Measurements from ENCODE around the gene GRID2.

GRID2 gene

DNA sequence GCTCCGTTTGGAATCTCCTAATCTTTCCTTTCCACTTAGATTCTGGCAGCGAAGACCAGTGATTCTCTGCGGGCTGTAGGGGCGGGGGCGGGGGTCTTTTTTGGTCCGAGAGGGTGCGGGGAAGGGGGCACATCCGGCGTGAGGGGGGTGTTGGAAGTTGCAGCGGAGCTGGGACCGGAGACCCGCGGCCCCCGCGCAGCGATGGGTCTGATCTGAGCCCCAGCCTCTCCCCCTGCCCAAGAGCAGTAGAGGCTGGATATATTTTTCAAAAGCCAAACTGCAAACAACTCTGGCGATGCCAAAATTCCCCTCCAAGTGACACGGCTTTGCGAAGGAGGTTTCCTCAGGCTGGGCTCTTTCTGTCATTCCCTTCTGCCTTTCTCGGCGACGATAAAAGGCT is 355 bp downstream of the GRID2 start:
- Histone ChIP-seq H3K4me3 (ENCODE audit: low read depth in 1 of 5, low read length in 5 of 5) (peak overlapping the region in 2 of 5 donors; percentile 44 to 50), H3K27me3 (ENCODE audit: control insufficient read depth in 5 of 5, insufficient read depth in 4 of 5, low read length in 5 of 5) (peaks cover 17 to 39% (median 21%) of the 10 kb centered on the region in 5 donors)

DNA sequence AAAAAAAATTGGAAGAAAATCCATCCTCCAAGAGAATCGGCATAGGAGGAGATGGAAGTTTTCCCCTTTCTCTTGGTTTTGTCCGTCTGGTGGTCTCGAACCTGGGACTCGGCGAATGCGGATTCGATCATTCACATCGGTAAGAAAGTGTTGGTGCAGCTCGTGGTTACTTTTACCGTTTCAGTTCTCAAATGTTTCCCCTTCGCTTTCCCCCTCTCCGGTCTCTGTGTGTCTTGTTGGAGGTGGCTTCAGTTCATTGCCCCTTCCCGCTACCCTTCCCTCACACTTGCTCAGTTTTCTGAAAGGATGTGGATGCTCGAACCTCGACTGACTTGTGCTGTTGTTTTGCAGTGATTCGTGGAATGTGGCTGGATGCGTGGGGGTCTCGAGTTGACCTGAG is 840 bp downstream of the GRID2 start:
- H3K36me3 ChIP-seq (ENCODE audit: control insufficient read depth in 5 of 5, insufficient read depth in 5 of 5, low read length in 5 of 5) = no peaks in the 10 kb centered on the region
- H3K27ac ChIP-seq (ENCODE audit: low read depth, low read length) = no peak overlapping the region
- H3K4me3 ChIP-seq (ENCODE audit: low read depth in 1 of 5, low read length in 5 of 5) = peak overlapping the region in 3 of 5 donors; percentile 29 to 50 (median 37)
- H3K4me1 ChIP-seq (ENCODE audit: control insufficient read depth in 5 of 5, insufficient read depth in 5 of 5, low read length in 5 of 5) = peaks cover 2 to 27% (median 26%) of the 10 kb centered on the region in 5 donors
- no peaks in the 10 kb centered on the region for H3K9me3 ChIP-seq (ENCODE audit: control insufficient read depth in 5 of 5, low read length in 5 of 5)
- H3K9ac ChIP-seq (ENCODE audit: low read length in 5 of 5) = no peak overlapping the region
- H3K27me3 ChIP-seq (ENCODE audit: control insufficient read depth in 5 of 5, insufficient read depth in 4 of 5, low read length in 5 of 5) = peaks cover 17 to 39% (median 21%) of the 10 kb centered on the region in 5 donors

More for the DNA sequence above, 355 bp downstream of the GRID2 start:
- H3K9me3 ChIP-seq (ENCODE audit: control insufficient read depth in 5 of 5, low read length in 5 of 5) = no peaks in the 10 kb centered on the region
- peaks cover 2 to 27% (median 26%) of the 10 kb centered on the region in 5 donors for H3K4me1 ChIP-seq (ENCODE audit: control insufficient read depth in 5 of 5, insufficient read depth in 5 of 5, low read length in 5 of 5)
- no peaks in the 10 kb centered on the region for H3K36me3 ChIP-seq (ENCODE audit: control insufficient read depth in 5 of 5, insufficient read depth in 5 of 5, low read length in 5 of 5)
- H3K9ac ChIP-seq (ENCODE audit: low read length in 5 of 5) = no peak overlapping the region
- H3K27ac ChIP-seq (ENCODE audit: low read depth, low read length) = no peak overlapping the region

DNA sequence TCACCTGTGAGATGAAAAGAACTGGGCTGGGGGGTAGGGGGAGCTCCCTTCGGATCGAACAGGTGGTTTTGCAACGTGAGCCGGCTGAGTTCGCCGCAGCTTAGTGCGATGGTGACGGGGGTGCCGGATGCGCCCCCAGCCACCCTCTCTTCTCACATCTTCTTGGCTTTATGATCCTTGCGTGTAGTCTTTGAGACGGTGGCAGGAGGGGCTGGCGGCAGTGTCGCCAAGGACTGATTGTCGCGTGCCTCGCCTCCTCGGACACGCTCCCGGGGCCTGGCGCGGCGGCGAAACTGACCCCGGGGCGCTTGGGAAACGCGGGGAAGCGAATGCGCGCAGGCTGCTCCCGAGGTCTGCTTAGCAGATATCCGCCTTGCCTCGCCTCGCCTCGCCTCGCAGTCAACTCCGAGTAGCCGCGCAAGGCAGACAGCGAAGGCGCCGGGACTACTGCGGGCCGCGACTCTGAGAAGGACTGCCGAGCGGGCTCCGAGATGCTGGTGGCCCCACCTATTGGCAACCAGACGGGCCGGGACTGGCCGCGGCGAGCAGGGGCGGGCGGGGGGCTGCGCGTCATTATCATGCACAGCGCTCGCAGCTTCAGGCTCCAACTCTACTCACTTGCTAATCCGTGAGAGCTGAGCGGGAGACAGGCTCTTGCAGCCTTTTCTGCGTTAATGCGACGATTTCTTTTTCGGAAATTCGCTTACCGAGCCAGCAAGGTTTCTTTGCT is 1.5 kb downstream of the GRID2 start:
- Histone ChIP-seq H3K27me3 (ENCODE audit: control insufficient read depth in 5 of 5, insufficient read depth in 4 of 5, low read length in 5 of 5) (peaks cover 17 to 39% (median 21%) of the 10 kb centered on the region in 5 donors), H3K27ac (ENCODE audit: low read depth, low read length) (no peak overlapping the region), H3K9ac (ENCODE audit: low read length in 5 of 5) (peak overlapping the region in 1 of 5 donors; percentile 8)

DNA sequence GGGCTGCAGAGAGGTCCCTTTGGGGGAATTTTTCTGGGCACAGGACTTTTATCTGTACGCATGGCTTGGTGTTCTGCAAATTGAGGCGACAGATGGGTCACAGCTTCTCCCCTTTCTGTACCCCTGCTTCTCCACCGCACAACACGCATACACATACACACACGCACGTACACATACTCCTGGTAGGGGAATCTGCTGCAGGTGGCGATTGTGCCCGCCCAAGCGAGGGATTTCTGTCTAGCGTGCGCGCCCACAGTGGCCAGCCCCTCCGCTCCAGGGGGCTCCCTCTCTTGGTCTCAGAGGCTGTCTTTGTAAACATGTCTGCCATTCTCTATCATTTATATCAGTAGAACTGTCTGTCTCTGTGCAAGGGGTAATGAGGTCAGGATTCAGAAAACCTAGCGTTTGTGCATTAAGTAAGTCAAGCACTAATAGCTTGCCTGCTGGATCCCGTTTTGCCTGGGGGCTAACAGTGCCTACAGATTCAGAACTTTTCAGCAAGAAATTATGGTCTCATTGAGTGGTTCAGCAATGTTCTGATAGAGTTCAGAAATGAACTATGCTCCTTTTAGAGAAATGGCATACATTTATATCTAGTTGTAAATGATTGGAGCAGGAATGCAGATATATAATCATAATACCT is 2.2 kb downstream of the GRID2 start:
- H3K9ac ChIP-seq (ENCODE audit: low read length in 5 of 5) = peak overlapping the region in 1 of 5 donors; percentile 8
- peaks cover 17 to 39% (median 21%) of the 10 kb centered on the region in 5 donors for H3K27me3 ChIP-seq (ENCODE audit: control insufficient read depth in 5 of 5, insufficient read depth in 4 of 5, low read length in 5 of 5)
- H3K4me3 ChIP-seq (ENCODE audit: low read depth in 1 of 5, low read length in 5 of 5) = peak overlapping the region; percentile 38 to 66 (median 50)
- no peaks in the 10 kb centered on the region for H3K36me3 ChIP-seq (ENCODE audit: control insufficient read depth in 5 of 5, insufficient read depth in 5 of 5, low read length in 5 of 5)
- H3K9me3 ChIP-seq (ENCODE audit: control insufficient read depth in 5 of 5, low read length in 5 of 5) = no peaks in the 10 kb centered on the region
- H3K27ac ChIP-seq (ENCODE audit: low read depth, low read length) = no peak overlapping the region
- H3K4me1 ChIP-seq (ENCODE audit: control insufficient read depth in 5 of 5, insufficient read depth in 5 of 5, low read length in 5 of 5) = peaks cover 2 to 27% (median 26%) of the 10 kb centered on the region in 5 donors

More for the DNA sequence above, 1.5 kb downstream of the GRID2 start:
- peak overlapping the region; percentile 38 to 66 (median 50) for H3K4me3 ChIP-seq (ENCODE audit: low read depth in 1 of 5, low read length in 5 of 5)
- peaks cover 2 to 27% (median 26%) of the 10 kb centered on the region in 5 donors for H3K4me1 ChIP-seq (ENCODE audit: control insufficient read depth in 5 of 5, insufficient read depth in 5 of 5, low read length in 5 of 5)
- H3K9me3 ChIP-seq (ENCODE audit: control insufficient read depth in 5 of 5, low read length in 5 of 5) = no peaks in the 10 kb centered on the region
- no peaks in the 10 kb centered on the region for H3K36me3 ChIP-seq (ENCODE audit: control insufficient read depth in 5 of 5, insufficient read depth in 5 of 5, low read length in 5 of 5)

DNA sequence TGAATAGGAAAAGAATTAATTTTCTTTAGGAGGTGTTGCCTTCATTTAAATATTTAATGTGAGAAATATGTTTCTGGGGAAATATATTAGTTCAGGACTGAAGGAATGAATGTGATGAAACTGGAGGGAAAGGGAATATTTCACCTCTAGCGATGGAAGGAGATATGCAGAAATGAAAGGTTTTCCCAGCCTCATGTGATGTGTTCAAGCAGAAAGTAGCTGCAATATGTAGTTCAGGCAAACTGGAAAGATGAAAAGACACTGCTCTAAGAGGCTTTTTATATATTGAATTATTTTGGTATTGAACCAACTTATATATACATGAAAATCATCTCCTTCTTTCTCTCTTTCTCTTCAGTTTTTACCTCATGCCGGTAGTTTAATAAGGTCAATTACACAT is 3.4 kb downstream of the GRID2 start:
- H3K9me3 ChIP-seq (ENCODE audit: control insufficient read depth in 5 of 5, low read length in 5 of 5) = no peaks in the 10 kb centered on the region
- no peak overlapping the region for H3K27ac ChIP-seq (ENCODE audit: low read depth, low read length)
- H3K36me3 ChIP-seq (ENCODE audit: control insufficient read depth in 5 of 5, insufficient read depth in 5 of 5, low read length in 5 of 5) = no peaks in the 10 kb centered on the region
- peaks cover 17 to 37% (median 21%) of the 10 kb centered on the region in 5 donors for H3K27me3 ChIP-seq (ENCODE audit: control insufficient read depth in 5 of 5, insufficient read depth in 4 of 5, low read length in 5 of 5)
- H3K4me3 ChIP-seq (ENCODE audit: low read depth in 1 of 5, low read length in 5 of 5) = no peak overlapping the region
- peaks cover 2 to 27% (median 26%) of the 10 kb centered on the region in 5 donors for H3K4me1 ChIP-seq (ENCODE audit: control insufficient read depth in 5 of 5, insufficient read depth in 5 of 5, low read length in 5 of 5)
- no peak overlapping the region for H3K9ac ChIP-seq (ENCODE audit: low read length in 5 of 5)

DNA sequence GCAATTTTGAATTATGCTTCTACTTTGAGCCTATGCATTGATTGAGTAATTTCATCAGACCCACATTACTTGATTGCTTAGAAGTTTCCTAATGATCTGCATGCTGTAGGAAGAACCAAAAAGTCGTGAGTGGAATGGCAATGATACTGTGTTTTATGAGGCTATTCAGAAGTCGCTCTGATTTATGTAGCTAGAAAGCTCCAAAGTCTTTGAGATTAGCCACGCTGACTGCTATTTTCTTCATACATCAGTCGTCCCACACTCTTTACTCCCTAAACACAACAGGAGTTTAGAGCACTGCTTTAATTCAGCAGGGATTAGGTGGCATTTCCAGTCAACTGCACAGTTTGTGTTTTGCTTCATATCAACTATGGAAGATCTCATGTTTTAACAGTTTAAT is 4.1 kb downstream of the GRID2 start:
- Histone ChIP-seq H3K27me3 (ENCODE audit: control insufficient read depth in 5 of 5, insufficient read depth in 4 of 5, low read length in 5 of 5) (peaks cover 14 to 31% (median 17%) of the 10 kb centered on the region in 5 donors), H3K9me3 (ENCODE audit: control insufficient read depth in 5 of 5, low read length in 5 of 5) (no peaks in the 10 kb centered on the region), H3K4me3 (ENCODE audit: low read depth in 1 of 5, low read length in 5 of 5) (no peak overlapping the region), H3K27ac (ENCODE audit: low read depth, low read length) (no peak overlapping the region), H3K4me1 (ENCODE audit: control insufficient read depth in 5 of 5, insufficient read depth in 5 of 5, low read length in 5 of 5) (peaks cover 2 to 27% (median 26%) of the 10 kb centered on the region in 5 donors), H3K9ac (ENCODE audit: low read length in 5 of 5) (no peak overlapping the region), H3K36me3 (ENCODE audit: control insufficient read depth in 5 of 5, insufficient read depth in 5 of 5, low read length in 5 of 5) (no peaks in the 10 kb centered on the region)

DNA sequence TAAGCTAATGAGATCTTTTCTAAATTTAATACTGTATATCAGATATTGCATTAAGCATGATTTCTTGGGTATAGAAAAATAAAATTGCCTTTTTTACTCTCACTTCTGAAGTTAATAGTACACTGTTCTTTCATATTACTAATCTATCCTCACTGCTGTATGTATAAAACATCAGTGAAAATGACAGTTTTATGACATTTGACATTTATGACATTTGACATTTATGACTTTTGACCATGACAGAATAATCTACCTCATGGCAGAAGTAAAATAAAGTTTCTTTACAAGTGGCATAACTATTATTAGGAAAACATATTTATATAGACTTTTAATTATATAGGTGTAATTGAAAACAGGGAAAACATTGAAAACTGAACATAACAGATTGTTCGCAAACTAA is 13.3 kb downstream of the GRID2 start:
- H3K27ac ChIP-seq (ENCODE audit: low read depth, low read length) = no peak overlapping the region
- no peak overlapping the region for H3K4me3 ChIP-seq (ENCODE audit: low read depth in 1 of 5, low read length in 5 of 5)
- no peaks in the 10 kb centered on the region for H3K27me3 ChIP-seq (ENCODE audit: control insufficient read depth in 5 of 5, insufficient read depth in 4 of 5, low read length in 5 of 5)
- H3K4me1 ChIP-seq (ENCODE audit: control insufficient read depth in 5 of 5, insufficient read depth in 5 of 5, low read length in 5 of 5) = no peaks in the 10 kb centered on the region
- H3K9me3 ChIP-seq (ENCODE audit: control insufficient read depth in 5 of 5, low read length in 5 of 5) = no peaks in the 10 kb centered on the region
- no peaks in the 10 kb centered on the region for H3K36me3 ChIP-seq (ENCODE audit: control insufficient read depth in 5 of 5, insufficient read depth in 5 of 5, low read length in 5 of 5)
- H3K9ac ChIP-seq (ENCODE audit: low read length in 5 of 5) = no peak overlapping the region

DNA sequence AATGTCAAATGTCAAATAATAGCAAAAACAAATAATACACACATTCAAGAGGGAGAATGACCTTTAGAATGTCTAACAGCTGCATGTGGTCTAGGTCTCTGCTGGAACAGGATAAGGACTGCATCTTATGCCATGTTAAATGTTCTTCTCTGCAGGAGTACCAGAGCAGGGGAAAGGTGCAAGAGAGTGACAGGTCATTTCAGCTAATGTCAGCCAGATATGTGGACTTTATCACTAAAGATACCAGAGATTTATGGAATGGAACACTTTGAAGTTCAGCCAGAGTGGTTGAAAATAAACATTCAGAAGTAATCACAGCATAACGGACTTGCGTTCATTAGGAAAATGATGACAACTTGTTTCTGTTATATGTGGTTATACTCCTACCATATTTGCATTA is 24.3 kb downstream of the GRID2 start:
- H3K27ac ChIP-seq (ENCODE audit: low read depth, low read length) = no peak overlapping the region
- peaks cover 0 to 2% (median 0%) of the 10 kb centered on the region in 5 donors for H3K4me1 ChIP-seq (ENCODE audit: control insufficient read depth in 5 of 5, insufficient read depth in 5 of 5, low read length in 5 of 5)

DNA sequence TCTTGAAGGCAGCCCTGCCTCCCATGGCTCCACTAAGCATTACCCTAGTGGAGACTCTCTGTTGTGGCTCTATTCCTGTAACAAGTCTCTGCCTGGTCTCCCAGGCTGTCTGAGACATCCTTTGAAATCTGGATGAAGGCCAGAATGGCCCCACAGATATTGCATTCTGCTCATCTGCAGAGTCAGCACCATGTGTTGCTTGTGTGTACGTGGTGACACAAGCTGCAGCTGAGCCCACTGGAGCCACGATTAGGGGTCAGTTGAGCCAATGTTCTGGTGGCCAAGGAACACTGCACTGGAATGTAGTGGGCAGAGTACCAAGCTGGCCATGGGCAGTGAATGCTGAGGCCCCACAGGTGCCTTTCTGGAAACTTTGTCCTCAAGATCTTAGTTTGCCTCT is 29.2 kb downstream of the GRID2 start:
- H3K27ac ChIP-seq (ENCODE audit: low read depth, low read length) = no peak overlapping the region
- H3K27me3 ChIP-seq (ENCODE audit: control insufficient read depth in 5 of 5, insufficient read depth in 4 of 5, low read length in 5 of 5) = no peaks in the 10 kb centered on the region
- no peaks in the 10 kb centered on the region for H3K36me3 ChIP-seq (ENCODE audit: control insufficient read depth in 5 of 5, insufficient read depth in 5 of 5, low read length in 5 of 5)
- no peaks in the 10 kb centered on the region for H3K9me3 ChIP-seq (ENCODE audit: control insufficient read depth in 5 of 5, low read length in 5 of 5)
- no peak overlapping the region for H3K9ac ChIP-seq (ENCODE audit: low read length in 5 of 5)
- H3K4me1 ChIP-seq (ENCODE audit: control insufficient read depth in 5 of 5, insufficient read depth in 5 of 5, low read length in 5 of 5) = peaks cover 0 to 11% (median 2%) of the 10 kb centered on the region in 5 donors
- H3K4me3 ChIP-seq (ENCODE audit: low read depth in 1 of 5, low read length in 5 of 5) = no peak overlapping the region

More for the DNA sequence above, 24.3 kb downstream of the GRID2 start:
- no peaks in the 10 kb centered on the region for H3K27me3 ChIP-seq (ENCODE audit: control insufficient read depth in 5 of 5, insufficient read depth in 4 of 5, low read length in 5 of 5)
- H3K9ac ChIP-seq (ENCODE audit: low read length in 5 of 5) = no peak overlapping the region
- H3K9me3 ChIP-seq (ENCODE audit: control insufficient read depth in 5 of 5, low read length in 5 of 5) = no peaks in the 10 kb centered on the region
- H3K36me3 ChIP-seq (ENCODE audit: control insufficient read depth in 5 of 5, insufficient read depth in 5 of 5, low read length in 5 of 5) = no peaks in the 10 kb centered on the region
- H3K4me3 ChIP-seq (ENCODE audit: low read depth in 1 of 5, low read length in 5 of 5) = no peak overlapping the region

DNA sequence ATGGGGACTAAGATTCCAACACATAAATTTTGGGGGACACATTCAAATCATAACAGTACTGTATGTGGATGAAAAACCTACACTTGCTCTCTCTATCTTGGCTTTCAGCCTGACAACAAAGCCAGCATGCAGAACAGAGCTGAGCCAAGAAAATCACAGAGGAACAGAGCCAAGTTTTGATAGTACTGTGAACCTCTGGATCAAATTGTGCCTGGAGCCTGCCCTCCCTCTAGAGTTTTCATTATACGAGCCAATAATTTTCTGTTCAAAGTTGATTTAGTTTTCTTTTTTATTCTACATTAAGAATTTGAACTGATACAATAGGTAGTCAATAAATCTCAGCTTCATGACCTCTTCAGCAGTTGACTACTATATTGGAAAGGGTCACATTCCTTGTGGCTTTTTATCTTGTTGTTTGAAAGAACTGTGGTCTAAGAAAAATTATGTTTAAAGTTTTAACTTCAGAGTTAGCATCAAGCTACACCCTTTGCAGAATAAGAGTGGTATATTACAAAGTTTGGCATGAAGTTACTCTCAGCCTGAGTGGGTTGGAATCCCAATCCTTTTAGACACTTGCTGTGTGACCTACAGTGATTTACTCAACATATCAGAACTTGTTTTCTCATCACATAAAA is 31.1 kb downstream of the GRID2 start:
- Histone ChIP-seq H3K27me3 (ENCODE audit: control insufficient read depth in 5 of 5, insufficient read depth in 4 of 5, low read length in 5 of 5) (no peaks in the 10 kb centered on the region), H3K27ac (ENCODE audit: low read depth, low read length) (no peak overlapping the region), H3K9ac (ENCODE audit: low read length in 5 of 5) (no peak overlapping the region), H3K9me3 (ENCODE audit: control insufficient read depth in 5 of 5, low read length in 5 of 5) (no peaks in the 10 kb centered on the region), H3K36me3 (ENCODE audit: control insufficient read depth in 5 of 5, insufficient read depth in 5 of 5, low read length in 5 of 5) (no peaks in the 10 kb centered on the region), H3K4me1 (ENCODE audit: control insufficient read depth in 5 of 5, insufficient read depth in 5 of 5, low read length in 5 of 5) (peaks cover 0 to 11% (median 2%) of the 10 kb centered on the region in 5 donors), H3K4me3 (ENCODE audit: low read depth in 1 of 5, low read length in 5 of 5) (no peak overlapping the region)

Data from subcutaneous abdominal adipose tissue (tissue), 5 donors.